NCI-H69 (cell line): ENCODE measurements around the gene STIP1.
"Not testable (repeated sequence)": the region's sequence is repeated elsewhere in the genome, so short reads cannot be mapped to it uniquely, and the experiment has no call there.

ENCODE experiments used
- DNase-seq: peaks from one replicate; lab custom pipeline; 2025; lab: John Stamatoyannopoulos, UW

Gene STIP1

GRCh38 chr11:64157631-64158394 is 28.2 kb upstream of the STIP1 start:
- peak; percentile 29 for DNase-seq

GRCh38 chr11:64161037-64161436 is 24.9 kb upstream of the STIP1 start:
- DNase-seq, result no peak

GRCh38 chr11:64162769-64163168 is 23.2 kb upstream of the STIP1 start:
- DNase-seq, result not testable (repeated sequence)

GRCh38 chr11:64163951-64164350 is 22.0 kb upstream of the STIP1 start:
- DNase-seq, result no peak

- peak; percentile 57 for DNase-seq
Observed at GRCh38 chr11:64164392-64165312, 21.3 kb upstream of the STIP1 start.

- peak; percentile 72 for DNase-seq
Observed at GRCh38 chr11:64165481-64165841, 20.5 kb upstream of the STIP1 start.

- DNase-seq, result peak; percentile 96
Observed at GRCh38 chr11:64165842-64166635, 19.9 kb upstream of the STIP1 start, which contains the start of gene MACROD1. Gene MACROD1, minus strand, starts transcription at chr11:64166113. Its CDS starts 119 bp downstream, at chr11:64165994.

GRCh38 chr11:64170419-64170818 is 15.6 kb upstream of the STIP1 start:
- no peak for DNase-seq

GRCh38 chr11:64173616-64174355 is 12.2 kb upstream of the STIP1 start:
- DNase-seq, result no peak

- DNase-seq, result no peak
Observed at GRCh38 chr11:64176751-64177150, 9.2 kb upstream of the STIP1 start.

- no peak for DNase-seq
Observed at GRCh38 chr11:64178203-64178602, 7.8 kb upstream of the STIP1 start.

- no peak for DNase-seq
Observed at GRCh38 chr11:64178951-64179639, 6.9 kb upstream of the STIP1 start.

GRCh38 chr11:64180891-64181290 is 5.1 kb upstream of the STIP1 start:
- peak; percentile 53 for DNase-seq

GRCh38 chr11:64181506-64182411 is 4.2 kb upstream of the STIP1 start:
- peak; percentile 88 for DNase-seq

- DNase-seq, result no peak
Observed at GRCh38 chr11:64183890-64184289, 2.1 kb upstream of the STIP1 start.

GRCh38 chr11:64185175-64185692 is 737 bp upstream of the STIP1 start:
- DNase-seq, result peak; percentile 88

GRCh38 chr11:64186492-64187165 is 658 bp downstream of the STIP1 start:
- DNase-seq, result peak; percentile 58

GRCh38 chr11:64192434-64192833 is 6.5 kb downstream of the STIP1 start:
- no peak for DNase-seq

- DNase-seq, result no peak
Observed at GRCh38 chr11:64196626-64197025, 10.7 kb downstream of the STIP1 start.
